GM10266 (cell line): Measurements from ENCODE around the gene CALCR.

Source experiments
- DNase-seq: peaks from one replicate; pipeline ENCODE4 v3.0.0; 2012; ENCODE audit errors: extremely low spot score
- TF ChIP-seq, protein P1 (sequence below): IDR thresholded peaks from 2 replicates; pipeline ENCODE4 v1.5.1; 2012; ENCODE audit warnings: mild to moderate bottlenecking, low read depth; ENCODE audit not compliant: control insufficient read depth, insufficient read depth; ENCODE audit errors: missing control alignments

CALCR gene

DNA sequence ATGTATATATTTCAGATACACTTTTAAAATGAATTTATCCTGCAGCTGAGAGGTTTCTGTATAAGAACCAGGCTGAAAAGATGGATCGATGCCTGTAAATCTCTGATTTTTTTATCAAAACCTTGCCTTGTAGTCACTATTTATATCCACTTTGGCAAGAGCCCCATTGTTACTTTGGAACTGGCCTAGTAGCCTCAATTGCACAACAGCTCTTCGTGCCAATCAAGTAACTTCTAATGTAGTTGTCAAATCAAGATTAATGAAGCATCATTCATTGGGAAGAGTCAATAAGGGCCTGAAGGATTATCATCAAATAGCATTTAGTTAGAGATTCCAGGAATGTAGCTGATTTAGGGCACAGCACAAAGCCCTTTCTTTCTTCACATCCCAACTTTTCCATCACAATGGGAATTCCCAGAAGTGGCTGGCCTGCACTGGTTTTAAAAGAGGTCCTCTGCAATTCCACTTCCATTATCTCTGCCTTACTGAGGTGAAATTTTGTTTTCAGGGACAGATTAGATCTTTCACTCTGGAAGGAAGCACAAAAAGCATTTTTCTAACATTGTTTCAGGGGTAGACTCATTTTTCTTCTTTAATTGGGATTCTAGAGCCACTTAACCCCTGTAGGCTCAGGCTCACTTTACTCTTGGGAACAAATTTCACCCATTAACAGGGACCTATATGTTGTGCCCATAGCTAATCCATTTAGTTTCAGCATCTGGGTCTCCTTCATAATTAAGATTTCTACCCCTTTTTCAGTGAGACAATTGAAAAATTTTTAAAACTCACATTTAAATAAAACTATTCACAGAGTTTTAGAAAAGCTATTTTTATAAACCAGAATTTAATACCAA lies 97.8 kb downstream of the CALCR start:
- TF ChIP-seq, protein P1, sequence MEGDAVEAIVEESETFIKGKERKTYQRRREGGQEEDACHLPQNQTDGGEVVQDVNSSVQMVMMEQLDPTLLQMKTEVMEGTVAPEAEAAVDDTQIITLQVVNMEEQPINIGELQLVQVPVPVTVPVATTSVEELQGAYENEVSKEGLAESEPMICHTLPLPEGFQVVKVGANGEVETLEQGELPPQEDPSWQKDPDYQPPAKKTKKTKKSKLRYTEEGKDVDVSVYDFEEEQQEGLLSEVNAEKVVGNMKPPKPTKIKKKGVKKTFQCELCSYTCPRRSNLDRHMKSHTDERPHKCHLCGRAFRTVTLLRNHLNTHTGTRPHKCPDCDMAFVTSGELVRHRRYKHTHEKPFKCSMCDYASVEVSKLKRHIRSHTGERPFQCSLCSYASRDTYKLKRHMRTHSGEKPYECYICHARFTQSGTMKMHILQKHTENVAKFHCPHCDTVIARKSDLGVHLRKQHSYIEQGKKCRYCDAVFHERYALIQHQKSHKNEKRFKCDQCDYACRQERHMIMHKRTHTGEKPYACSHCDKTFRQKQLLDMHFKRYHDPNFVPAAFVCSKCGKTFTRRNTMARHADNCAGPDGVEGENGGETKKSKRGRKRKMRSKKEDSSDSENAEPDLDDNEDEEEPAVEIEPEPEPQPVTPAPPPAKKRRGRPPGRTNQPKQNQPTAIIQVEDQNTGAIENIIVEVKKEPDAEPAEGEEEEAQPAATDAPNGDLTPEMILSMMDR = no peak

DNA sequence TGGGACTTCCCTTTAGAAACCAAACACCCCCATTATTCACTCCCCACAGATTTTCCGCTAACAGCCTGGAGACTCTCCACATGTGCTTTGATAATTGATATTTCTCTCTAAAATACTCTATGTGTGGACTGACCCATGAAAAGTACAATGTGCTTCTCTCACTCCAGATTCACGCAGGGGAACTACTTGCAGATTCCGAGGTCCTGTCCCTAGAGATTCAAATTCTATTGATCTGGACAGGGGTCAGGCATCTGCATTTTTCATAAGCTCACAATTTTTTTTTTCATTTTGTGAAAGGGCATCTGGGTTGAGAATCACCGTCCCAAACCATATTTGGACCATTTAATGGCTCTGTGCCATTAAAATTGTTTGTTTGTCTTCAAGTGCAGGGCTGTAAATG lies 98.7 kb downstream of the CALCR start:
- TF ChIP-seq, protein P1 = no peak

More for the DNA sequence above, 97.8 kb downstream of the CALCR start:
- no peak for DNase-seq

DNA sequence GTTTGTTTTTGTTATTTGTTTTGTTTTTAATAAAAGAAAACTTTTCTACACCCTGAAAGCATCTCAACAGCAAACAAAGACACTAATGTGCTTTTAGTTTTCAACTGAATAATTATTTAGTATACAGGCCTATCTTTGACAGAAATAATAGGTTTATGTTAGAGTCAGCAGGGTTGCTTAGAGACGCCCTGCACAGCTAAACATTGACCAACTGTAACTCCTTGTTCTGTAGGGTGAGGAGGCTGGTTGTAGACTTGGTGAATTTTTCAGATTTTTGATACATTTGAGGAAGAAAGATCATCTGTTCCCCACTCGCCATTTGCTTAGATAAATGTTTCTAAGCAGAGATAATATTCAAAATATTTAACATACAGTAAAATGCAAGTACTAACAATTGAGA lies 103.1 kb downstream of the CALCR start:
- no peak for DNase-seq
- TF ChIP-seq, protein P1 = no peak

More for the DNA sequence above, 98.7 kb downstream of the CALCR start:
- DNase-seq = no peak

DNA sequence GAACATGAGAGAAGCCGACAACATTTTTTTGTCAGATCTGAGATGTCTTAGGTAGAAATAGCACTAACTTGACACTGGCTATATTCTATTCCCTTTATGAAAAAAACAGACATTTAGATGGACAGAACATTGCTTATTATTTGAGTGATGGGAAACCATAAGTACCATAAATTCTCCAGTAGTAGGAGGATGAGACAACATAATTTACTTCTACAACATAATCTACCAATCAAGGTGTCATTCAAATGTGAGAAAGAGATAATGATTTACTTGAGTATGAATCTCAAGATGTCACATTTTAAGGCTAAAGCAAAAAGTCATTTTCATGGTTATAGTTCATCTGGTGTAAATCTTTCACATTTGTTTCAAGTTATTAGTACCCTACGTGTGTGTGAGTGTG lies 110.8 kb downstream of the CALCR start:
- DNase-seq = no peak
- TF ChIP-seq, protein P1 = no peak

- TF ChIP-seq, protein P1 = no peak
- DNase-seq = no peak
Measured at GRCh38 chr7:93461350-93461749, 113.2 kb downstream of the CALCR start.

GRCh38 chr7:93453262-93453661 lies 121.3 kb downstream of the CALCR start:
- DNase-seq = no peak
- TF ChIP-seq, protein P1 = no peak

DNA sequence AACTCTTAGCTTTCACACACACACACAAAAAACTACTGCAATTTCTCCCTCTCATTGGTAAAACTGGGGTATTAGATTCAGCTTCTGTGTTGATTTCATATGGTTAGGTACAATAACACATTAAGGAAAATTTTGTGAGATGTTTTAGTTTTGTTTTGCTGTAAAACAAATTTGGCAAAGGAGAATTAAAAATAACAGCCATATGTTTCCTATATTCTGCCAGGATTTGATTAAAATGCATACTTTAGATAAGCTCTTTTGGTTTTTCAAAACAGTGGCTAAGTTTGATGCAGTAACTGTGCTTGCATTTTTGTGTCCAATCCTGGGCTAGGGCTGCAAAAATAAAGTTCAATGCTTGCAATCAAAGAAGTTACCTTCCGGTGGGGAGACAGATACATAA lies 126.3 kb downstream of the CALCR start:
- no peak for DNase-seq
- TF ChIP-seq, protein P1 = no peak
